Heart left ventricle (tissue), 13 donors: ENCODE results near the gene SMC5.

Experiments used
- CTCF ChIP-seq, 12 donors: fragments of 200-600 bp; sonication (generic) in 4 of 12; IDR thresholded peaks; one replicate each; pipeline versions ENCODE4 v1.5.0 to v1.8.0; 2018 to 2022; ENCODE audit warnings: antibody characterized with exemption in 12 of 12, mild to moderate bottlenecking in 5 of 12
- POLR2A ChIP-seq, 2 donors: fragments of 450-650 bp; IDR thresholded peaks; one replicate each; pipeline ENCODE4 v1.6.1; 2017; ENCODE audit warnings: antibody characterized with exemption in 2 of 2, mild to moderate bottlenecking in 2 of 2, moderate library complexity in 2 of 2
- donor health status: ischemic (EF 13 %, LVEDD 7.1; RV severe dilation, severe dysfunction).
- donor health status: DM: no; HTN: yes; CAD: no.
- donor health status: DM: no; HTN: no; CAD: no.
- donor health status: ischemic (EF 25% LVEDD 6.9; RV normal size, moderate dysfunction).
- donor health status: ischemic (EF 25% LVEDD 5.7; RV mildly dilated, moderate dysfunction).
- donor health status: ischemic (EF 35%, LVEDD 5.7; RV mildly dilated, moderate dysfunction).
- donor health status: nonischemic (EF 11% LVEDD 7.7; RV severe dilation, severe dysfunction).
- donor health status: DM: yes; HTN: yes; CAD: no.
- donor health status: PGD.
- donor health status: ischemic (EF 29% LVEDD 5.4; RV normal size, mild dysfunction).
- donor health status: nonischemic (EF 23%, LVEDD 6.1; RV moderate dilation, normal function).

DNA sequence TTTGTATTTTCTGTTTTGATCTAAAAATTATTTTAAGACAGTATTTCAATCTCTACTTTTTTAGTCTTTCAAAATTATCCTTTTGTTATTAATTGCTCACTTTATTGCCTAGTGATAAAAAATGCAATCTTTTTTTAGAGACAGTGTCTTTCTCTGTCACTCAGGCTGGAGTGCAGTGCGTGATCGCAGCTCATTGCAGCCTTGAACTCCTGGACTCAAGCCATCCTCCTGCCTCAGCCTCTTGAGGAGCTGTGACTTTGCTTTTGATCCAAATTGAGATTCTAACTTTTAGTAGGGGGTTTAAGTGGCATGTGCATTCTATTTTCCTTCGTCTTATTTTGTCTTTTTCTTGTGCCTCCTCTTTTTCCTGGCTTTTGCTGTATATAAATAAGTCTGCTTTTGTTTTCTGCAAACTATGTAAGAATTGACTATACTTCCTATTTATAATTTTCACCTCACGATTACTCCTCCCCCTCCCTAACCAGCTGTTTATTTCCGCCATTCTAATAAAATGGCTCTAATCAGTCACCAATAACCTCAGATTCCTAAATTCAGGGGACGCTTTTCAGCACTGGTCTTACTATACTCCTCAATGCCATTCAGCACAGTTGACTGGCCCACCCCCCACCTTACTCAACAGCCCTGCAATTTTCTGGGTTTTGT lies 123.4 kb downstream of the SMC5 start:
- TF ChIP-seq POLR2A (IDR thresholded peaks at IDR 0.05) (no peak), CTCF (IDR thresholded peaks at IDR 0.05) (no peak)
